PFSK-1 (cell line): ENCODE results near the gene GHR.

Source experiments
- POLR2AphosphoS5 ChIP-seq: IDR thresholded peaks from 2 replicates; pipeline ENCODE4 v1.6.1; 2012; ENCODE audit warnings: low read depth, mild to moderate bottlenecking, control low read depth, low read length, moderate library complexity
- SIN3A ChIP-seq: IDR thresholded peaks from 2 replicates; pipeline ENCODE4 v1.6.1; 2012; ENCODE audit warnings: mild to moderate bottlenecking, low read length, moderate library complexity, borderline replicate concordance; ENCODE audit not compliant: insufficient read depth
- TAF1 ChIP-seq: IDR thresholded peaks from 2 replicates; pipeline ENCODE4 v1.6.1; 2012; ENCODE audit warnings: low read length, control low read depth, borderline replicate concordance; ENCODE audit not compliant: insufficient read depth
- TF ChIP-seq, protein P1 (sequence below), 2 experiments: IDR thresholded peaks; 2 replicates each; pipeline versions ENCODE4 v1.6.1 to v1.8.0; 2011 to 2012; ENCODE audit warnings: low read depth in 2 of 2, low read length in 2 of 2, control low read depth in 1 of 2, inconsistent platforms in 1 of 2, mild to moderate bottlenecking in 1 of 2, moderate library complexity in 1 of 2; ENCODE audit not compliant: insufficient read depth in 1 of 2

DNA sequence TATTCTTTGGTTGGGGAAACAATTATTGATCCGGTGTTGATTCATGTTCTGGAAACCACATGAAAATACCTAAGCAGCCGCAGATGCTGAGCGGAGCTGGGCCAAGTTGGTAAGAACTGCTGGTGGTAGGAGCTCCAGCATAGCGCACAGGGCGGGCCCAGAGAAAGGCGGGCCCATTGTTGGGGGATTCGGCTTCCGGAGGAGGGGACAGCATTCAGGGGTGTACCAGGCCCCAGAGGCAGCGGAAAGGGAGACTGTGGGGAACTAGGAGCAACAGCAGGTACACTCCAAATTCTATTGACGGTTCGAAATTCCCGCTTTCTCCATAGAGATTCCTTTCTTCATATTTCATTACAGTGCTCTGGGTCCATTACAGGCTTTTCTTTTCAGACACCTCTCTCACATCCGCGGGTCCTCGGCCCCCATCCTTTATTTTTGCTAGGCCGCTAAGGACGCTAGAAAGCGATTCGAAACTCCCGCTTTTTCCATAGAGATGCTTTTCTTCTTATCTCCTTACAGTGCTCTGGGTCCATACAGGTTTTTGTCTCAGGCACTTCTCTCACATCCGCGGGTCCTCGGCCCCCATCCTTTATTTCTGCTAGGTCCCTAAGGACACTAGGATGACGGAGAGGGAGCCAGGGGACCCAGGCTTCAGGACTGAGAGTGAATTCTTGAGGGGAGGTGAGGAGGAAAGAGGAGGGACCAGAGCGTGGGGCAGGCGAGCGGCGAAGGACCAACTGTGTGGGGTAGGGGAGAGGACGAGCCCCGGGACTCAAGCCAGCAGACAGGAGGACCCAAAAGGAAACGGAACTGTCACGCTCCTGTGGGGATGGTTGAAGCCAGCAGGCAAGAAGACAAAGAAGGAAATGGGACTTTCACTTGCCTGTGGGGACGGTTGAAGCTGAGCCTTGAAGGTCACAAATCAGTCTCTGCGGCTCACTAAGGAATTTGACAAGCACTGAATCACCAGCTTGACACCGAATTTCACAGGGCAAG, 333.7 kb downstream of the GHR start, which contains the start of gene CCDC152:
- TF ChIP-seq TAF1, result no peak
- TF ChIP-seq, protein P1, sequence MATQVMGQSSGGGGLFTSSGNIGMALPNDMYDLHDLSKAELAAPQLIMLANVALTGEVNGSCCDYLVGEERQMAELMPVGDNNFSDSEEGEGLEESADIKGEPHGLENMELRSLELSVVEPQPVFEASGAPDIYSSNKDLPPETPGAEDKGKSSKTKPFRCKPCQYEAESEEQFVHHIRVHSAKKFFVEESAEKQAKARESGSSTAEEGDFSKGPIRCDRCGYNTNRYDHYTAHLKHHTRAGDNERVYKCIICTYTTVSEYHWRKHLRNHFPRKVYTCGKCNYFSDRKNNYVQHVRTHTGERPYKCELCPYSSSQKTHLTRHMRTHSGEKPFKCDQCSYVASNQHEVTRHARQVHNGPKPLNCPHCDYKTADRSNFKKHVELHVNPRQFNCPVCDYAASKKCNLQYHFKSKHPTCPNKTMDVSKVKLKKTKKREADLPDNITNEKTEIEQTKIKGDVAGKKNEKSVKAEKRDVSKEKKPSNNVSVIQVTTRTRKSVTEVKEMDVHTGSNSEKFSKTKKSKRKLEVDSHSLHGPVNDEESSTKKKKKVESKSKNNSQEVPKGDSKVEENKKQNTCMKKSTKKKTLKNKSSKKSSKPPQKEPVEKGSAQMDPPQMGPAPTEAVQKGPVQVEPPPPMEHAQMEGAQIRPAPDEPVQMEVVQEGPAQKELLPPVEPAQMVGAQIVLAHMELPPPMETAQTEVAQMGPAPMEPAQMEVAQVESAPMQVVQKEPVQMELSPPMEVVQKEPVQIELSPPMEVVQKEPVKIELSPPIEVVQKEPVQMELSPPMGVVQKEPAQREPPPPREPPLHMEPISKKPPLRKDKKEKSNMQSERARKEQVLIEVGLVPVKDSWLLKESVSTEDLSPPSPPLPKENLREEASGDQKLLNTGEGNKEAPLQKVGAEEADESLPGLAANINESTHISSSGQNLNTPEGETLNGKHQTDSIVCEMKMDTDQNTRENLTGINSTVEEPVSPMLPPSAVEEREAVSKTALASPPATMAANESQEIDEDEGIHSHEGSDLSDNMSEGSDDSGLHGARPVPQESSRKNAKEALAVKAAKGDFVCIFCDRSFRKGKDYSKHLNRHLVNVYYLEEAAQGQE (IDR thresholded peaks at IDR 0.05; ENCODE audit: insufficient read depth in 1 of 2, low read depth in 2 of 2, low read length in 2 of 2), result no peak
- TF ChIP-seq POLR2AphosphoS5, result no peak
- no peak for TF ChIP-seq SIN3A
